ENCODE data around the gene S100A2.

GRCh38 chr1:153542956-153543711 is 22.5 kb downstream of the S100A2 start:
- no peak for TF ChIP-seq GATA2 (IDR thresholded peaks at IDR 0.05; ENCODE audit: low read depth, low read length)
- no peak for TF ChIP-seq GATA3 (IDR thresholded peaks at IDR 0.05; ENCODE audit: low read depth, low read length)
